Measurements from ENCODE around the gene HRAS. TPM values are rescaled to one million over a fixed set of nuclear protein-coding genes. Genes with fewer than 3 reads are reported as not detected.

The HRAS gene
- total and polyA plus RNA-seq, 10 of the 15 experiments (the other 5 are each of a cell fraction or from before 2014, with no cell fraction given) = 2.8 to 72.4 (median 31.7) TPM

DNA sequence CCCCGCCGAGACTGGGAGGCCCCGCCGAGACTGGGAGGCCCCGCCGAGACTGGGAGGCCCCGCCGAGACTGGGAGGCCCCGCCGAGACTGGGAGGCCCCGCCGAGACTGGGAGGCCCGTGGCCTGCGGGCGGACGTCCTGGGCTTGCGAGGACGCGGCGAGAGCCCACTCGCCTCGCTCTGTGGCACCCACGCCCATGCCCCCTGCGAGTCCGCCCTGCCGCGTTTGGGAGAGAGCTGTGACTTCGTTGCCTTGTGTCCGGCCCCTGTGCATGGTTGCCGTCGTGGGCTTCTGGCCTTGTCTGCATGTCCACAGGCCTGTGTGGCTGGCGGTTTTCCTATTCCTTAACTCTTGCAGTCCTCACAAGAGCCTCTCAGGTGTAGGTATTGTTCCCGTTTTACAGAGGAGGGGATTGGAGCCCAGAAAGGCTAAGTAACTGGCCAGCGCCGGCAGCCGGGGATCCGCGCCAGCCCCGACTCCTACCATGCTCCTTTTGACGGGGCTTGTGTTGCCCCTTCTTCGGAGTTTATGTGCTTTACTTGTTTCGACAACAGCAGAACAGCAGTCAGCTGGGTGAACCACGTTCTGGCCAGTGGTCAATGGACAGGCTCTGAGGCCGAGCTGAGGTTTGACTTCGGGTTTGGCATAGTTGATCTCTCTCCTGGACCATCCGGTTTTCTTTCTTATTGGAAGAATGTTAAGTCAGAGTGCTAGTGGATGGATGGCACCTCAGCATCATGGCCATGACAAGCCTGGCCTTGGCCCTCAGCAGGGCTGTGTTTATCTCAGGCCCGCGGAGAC is 41.6 kb upstream of the HRAS start:
- Histone ChIP-seq H4K20me1 (ENCODE audit: control insufficient read depth, insufficient read depth) (peaks cover 28% of the 10 kb centered on the region), H3K9me3 (replicated peaks; ENCODE audit: control insufficient read depth, insufficient read depth, low read length) (no peaks in the 10 kb centered on the region), H3K4me3 (peak overlapping the region; percentile 85), H2AFZ (ENCODE audit: control insufficient read depth, low read depth, low read length) (no peak overlapping the region), H3K36me3 (ENCODE audit: control insufficient read depth in 2 of 2, insufficient read depth in 2 of 2, low read length in 1 of 2) (peaks cover 5 to 6% of the 10 kb centered on the region in 2 experiments), H3K27ac (ENCODE audit: control insufficient read depth, insufficient read depth) (peak overlapping the region; percentile 100), H3K27me3 (replicated peaks in 1 of 2; ENCODE audit: control insufficient read depth in 2 of 2, insufficient read depth in 2 of 2, low read length in 1 of 2) (peaks cover 0 to 3% of the 10 kb centered on the region in 2 experiments; a peak in 2 of 4 replicates), H3K9ac (ENCODE audit: control insufficient read depth, insufficient read depth, low read length) (peak overlapping the region; percentile 97), H3K4me2 (ENCODE audit: control insufficient read depth, insufficient read depth) (peak overlapping the region; percentile 62), H3K4me1 (ENCODE audit: control insufficient read depth, insufficient read depth, low read length) (peaks cover 16% of the 10 kb centered on the region), H3K79me2 (ENCODE audit: control insufficient read depth, insufficient read depth, low read length) (peaks cover 53% of the 10 kb centered on the region)
- ChIA-PET CTCF (no interaction called here), RAD21 (ENCODE audit: unreplicated experiment) (no interaction called here), POLR2A (interaction anchor here (0.9 to 1.5 kb wide), 3 partner anchors 8 to 145 kb away, joined by 3 to 4 read pairs (median 3); no protein-coding TSS in a partner anchor), SMC1A (ENCODE audit: uncharacterized antibody, unreplicated experiment) (no interaction called here)
- in situ Hi-C loops (cut with MboI) = no loop called here
- FAIRE-seq = peak; percentile 59
- intact Hi-C loops (cut with micrococcal nuclease; ENCODE audit: unreplicated experiment) = no loop called here
- no peak for DNase-seq (ENCODE audit: low read depth, low spot score)
- WGBS (ENCODE audit: insufficient coverage, insufficient replicate concordance, low lambda C conversion rate, missing lambda C conversion rate) = 7% methylated on average over 32 of the region's 48 CpGs
- no TSS peak for BruUV-seq (replicated peaks)
- no peak for ATAC-seq
- TF ChIP-seq RAD51 (IDR thresholded peaks at IDR 0.05) = no peak
- no peak for TF ChIP-seq ETV6 (conservative IDR thresholded peaks at IDR 0.05 in 1 of 2, IDR thresholded peaks at IDR 0.05 in 1 of 2; ENCODE audit: borderline replicate concordance in 1 of 2, low read depth in 1 of 2)
- no peak for TF ChIP-seq SRF (IDR thresholded peaks at IDR 0.05; ENCODE audit: low read depth in 2 of 2, low read length in 2 of 2)
- TF ChIP-seq, protein P1, sequence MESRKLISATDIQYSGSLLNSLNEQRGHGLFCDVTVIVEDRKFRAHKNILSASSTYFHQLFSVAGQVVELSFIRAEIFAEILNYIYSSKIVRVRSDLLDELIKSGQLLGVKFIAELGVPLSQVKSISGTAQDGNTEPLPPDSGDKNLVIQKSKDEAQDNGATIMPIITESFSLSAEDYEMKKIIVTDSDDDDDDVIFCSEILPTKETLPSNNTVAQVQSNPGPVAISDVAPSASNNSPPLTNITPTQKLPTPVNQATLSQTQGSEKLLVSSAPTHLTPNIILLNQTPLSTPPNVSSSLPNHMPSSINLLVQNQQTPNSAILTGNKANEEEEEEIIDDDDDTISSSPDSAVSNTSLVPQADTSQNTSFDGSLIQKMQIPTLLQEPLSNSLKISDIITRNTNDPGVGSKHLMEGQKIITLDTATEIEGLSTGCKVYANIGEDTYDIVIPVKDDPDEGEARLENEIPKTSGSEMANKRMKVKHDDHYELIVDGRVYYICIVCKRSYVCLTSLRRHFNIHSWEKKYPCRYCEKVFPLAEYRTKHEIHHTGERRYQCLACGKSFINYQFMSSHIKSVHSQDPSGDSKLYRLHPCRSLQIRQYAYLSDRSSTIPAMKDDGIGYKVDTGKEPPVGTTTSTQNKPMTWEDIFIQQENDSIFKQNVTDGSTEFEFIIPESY (IDR thresholded peaks at IDR 0.05) = no peak
- TF ChIP-seq, protein P2, sequence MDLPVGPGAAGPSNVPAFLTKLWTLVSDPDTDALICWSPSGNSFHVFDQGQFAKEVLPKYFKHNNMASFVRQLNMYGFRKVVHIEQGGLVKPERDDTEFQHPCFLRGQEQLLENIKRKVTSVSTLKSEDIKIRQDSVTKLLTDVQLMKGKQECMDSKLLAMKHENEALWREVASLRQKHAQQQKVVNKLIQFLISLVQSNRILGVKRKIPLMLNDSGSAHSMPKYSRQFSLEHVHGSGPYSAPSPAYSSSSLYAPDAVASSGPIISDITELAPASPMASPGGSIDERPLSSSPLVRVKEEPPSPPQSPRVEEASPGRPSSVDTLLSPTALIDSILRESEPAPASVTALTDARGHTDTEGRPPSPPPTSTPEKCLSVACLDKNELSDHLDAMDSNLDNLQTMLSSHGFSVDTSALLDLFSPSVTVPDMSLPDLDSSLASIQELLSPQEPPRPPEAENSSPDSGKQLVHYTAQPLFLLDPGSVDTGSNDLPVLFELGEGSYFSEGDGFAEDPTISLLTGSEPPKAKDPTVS (IDR thresholded peaks at IDR 0.05; ENCODE audit: low read depth, low read length) = no peak
- TF ChIP-seq, protein P3, sequence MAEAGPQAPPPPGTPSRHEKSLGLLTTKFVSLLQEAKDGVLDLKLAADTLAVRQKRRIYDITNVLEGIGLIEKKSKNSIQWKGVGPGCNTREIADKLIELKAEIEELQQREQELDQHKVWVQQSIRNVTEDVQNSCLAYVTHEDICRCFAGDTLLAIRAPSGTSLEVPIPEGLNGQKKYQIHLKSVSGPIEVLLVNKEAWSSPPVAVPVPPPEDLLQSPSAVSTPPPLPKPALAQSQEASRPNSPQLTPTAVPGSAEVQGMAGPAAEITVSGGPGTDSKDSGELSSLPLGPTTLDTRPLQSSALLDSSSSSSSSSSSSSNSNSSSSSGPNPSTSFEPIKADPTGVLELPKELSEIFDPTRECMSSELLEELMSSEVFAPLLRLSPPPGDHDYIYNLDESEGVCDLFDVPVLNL (IDR thresholded peaks at IDR 0.05; ENCODE audit: low read depth, low read length) = no peak
- TF ChIP-seq, protein P4, sequence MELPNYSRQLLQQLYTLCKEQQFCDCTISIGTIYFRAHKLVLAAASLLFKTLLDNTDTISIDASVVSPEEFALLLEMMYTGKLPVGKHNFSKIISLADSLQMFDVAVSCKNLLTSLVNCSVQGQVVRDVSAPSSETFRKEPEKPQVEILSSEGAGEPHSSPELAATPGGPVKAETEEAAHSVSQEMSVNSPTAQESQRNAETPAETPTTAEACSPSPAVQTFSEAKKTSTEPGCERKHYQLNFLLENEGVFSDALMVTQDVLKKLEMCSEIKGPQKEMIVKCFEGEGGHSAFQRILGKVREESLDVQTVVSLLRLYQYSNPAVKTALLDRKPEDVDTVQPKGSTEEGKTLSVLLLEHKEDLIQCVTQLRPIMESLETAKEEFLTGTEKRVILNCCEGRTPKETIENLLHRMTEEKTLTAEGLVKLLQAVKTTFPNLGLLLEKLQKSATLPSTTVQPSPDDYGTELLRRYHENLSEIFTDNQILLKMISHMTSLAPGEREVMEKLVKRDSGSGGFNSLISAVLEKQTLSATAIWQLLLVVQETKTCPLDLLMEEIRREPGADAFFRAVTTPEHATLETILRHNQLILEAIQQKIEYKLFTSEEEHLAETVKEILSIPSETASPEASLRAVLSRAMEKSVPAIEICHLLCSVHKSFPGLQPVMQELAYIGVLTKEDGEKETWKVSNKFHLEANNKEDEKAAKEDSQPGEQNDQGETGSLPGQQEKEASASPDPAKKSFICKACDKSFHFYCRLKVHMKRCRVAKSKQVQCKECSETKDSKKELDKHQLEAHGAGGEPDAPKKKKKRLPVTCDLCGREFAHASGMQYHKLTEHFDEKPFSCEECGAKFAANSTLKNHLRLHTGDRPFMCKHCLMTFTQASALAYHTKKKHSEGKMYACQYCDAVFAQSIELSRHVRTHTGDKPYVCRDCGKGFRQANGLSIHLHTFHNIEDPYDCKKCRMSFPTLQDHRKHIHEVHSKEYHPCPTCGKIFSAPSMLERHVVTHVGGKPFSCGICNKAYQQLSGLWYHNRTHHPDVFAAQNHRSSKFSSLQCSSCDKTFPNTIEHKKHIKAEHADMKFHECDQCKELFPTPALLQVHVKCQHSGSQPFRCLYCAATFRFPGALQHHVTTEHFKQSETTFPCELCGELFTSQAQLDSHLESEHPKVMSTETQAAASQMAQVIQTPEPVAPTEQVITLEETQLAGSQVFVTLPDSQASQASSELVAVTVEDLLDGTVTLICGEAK (IDR thresholded peaks at IDR 0.05; ENCODE audit: borderline replicate concordance) = no peak
- no peak for TF ChIP-seq NFYB (IDR thresholded peaks at IDR 0.05; ENCODE audit: insufficient read depth, low read depth, low read length)
- TF ChIP-seq TCF12 (IDR thresholded peaks at IDR 0.05; ENCODE audit: low read depth, low read length) = no peak
- no peak for TF ChIP-seq CBFB (IDR thresholded peaks at IDR 0.05; ENCODE audit: low read depth)
- no peak for TF ChIP-seq MYC (IDR thresholded peaks at IDR 0.05; ENCODE audit: insufficient read depth, insufficient read length, insufficient replicate concordance, low read length, severe bottlenecking)
- no peak for TF ChIP-seq ZNF622 (IDR thresholded peaks at IDR 0.05)
- TF ChIP-seq NFYA (IDR thresholded peaks at IDR 0.05; ENCODE audit: borderline replicate concordance, low read depth, low read length) = no peak
